ENCODE results near the gene BMPR1B. TPM values are rescaled to one million over a fixed set of nuclear protein-coding genes. Genes with fewer than 3 reads are reported as not detected.
"Not testable (repeated sequence)": the region's sequence is repeated elsewhere in the genome, so short reads cannot be mapped to it uniquely, and the experiment has no call there.

Gene BMPR1B
- total RNA-seq, 2 experiments from 2014 or later: 0.10 TPM; not detected in 1

- no peaks in the 10 kb centered on the region for H3K4me1 Mint-ChIP-seq (ENCODE audit: low read depth)
- H3K4me3 Mint-ChIP-seq: no peak overlapping the region
- CTCF ChIA-PET: no interaction called here
- intact Hi-C loops (cut with micrococcal nuclease): loop anchor here (10.0 kb wide), 1 partner anchor 64 kb away; no protein-coding TSS in a partner anchor
- peaks cover 4% of the 10 kb centered on the region for H3K9me3 Mint-ChIP-seq
- H3K36me3 Mint-ChIP-seq (ENCODE audit: low read depth): no peaks in the 10 kb centered on the region
- DNase-seq: no peak
- peaks cover 7% of the 10 kb centered on the region for H3K27me3 Mint-ChIP-seq (ENCODE audit: low read depth)
- no peak overlapping the region for H3K27ac Mint-ChIP-seq
Observed at GRCh38 chr4:95038791-95039190, 281.0 kb downstream of the BMPR1B start.

- H3K4me3 Mint-ChIP-seq: no peak overlapping the region
- CTCF ChIA-PET: interaction anchor here (0.7 kb wide), 1 partner anchor 68 kb away, joined by 3 read pairs; no protein-coding TSS in a partner anchor
- intact Hi-C loops (cut with micrococcal nuclease): no loop called here
- H3K36me3 Mint-ChIP-seq (ENCODE audit: low read depth): no peaks in the 10 kb centered on the region
- H3K27me3 Mint-ChIP-seq (ENCODE audit: low read depth): no peaks in the 10 kb centered on the region
- H3K4me1 Mint-ChIP-seq (ENCODE audit: low read depth): no peaks in the 10 kb centered on the region
- H3K9me3 Mint-ChIP-seq: no peaks in the 10 kb centered on the region
- no peak for DNase-seq
- no peak overlapping the region for H3K27ac Mint-ChIP-seq
Observed at GRCh38 chr4:95044324-95044837, 286.6 kb downstream of the BMPR1B start.

- CTCF ChIA-PET: no interaction called here
Observed at GRCh38 chr4:95045429-95045828, 287.7 kb downstream of the BMPR1B start.

GRCh38 chr4:95048296-95048695 lies 290.5 kb downstream of the BMPR1B start:
- Mint-ChIP-seq H3K27me3 (ENCODE audit: low read depth) (no peaks in the 10 kb centered on the region), H3K4me1 (ENCODE audit: low read depth) (no peaks in the 10 kb centered on the region), H3K27ac (no peak overlapping the region), H3K9me3 (no peaks in the 10 kb centered on the region), H3K4me3 (no peak overlapping the region), H3K36me3 (ENCODE audit: low read depth) (no peaks in the 10 kb centered on the region)
- CTCF ChIA-PET: no interaction called here
- no peak for DNase-seq
- intact Hi-C loops (cut with micrococcal nuclease): no loop called here

More at GRCh38 chr4:95045429-95045828, 287.7 kb downstream of the BMPR1B start:
- no peak overlapping the region for H3K4me3 Mint-ChIP-seq
- DNase-seq: no peak
- H3K4me1 Mint-ChIP-seq (ENCODE audit: low read depth): no peaks in the 10 kb centered on the region
- H3K36me3 Mint-ChIP-seq (ENCODE audit: low read depth): no peaks in the 10 kb centered on the region
- H3K27me3 Mint-ChIP-seq (ENCODE audit: low read depth): no peaks in the 10 kb centered on the region
- intact Hi-C loops (cut with micrococcal nuclease): no loop called here
- no peak overlapping the region for H3K27ac Mint-ChIP-seq
- H3K9me3 Mint-ChIP-seq: no peaks in the 10 kb centered on the region

GRCh38 chr4:95049551-95050233 lies 291.9 kb downstream of the BMPR1B start:
- Mint-ChIP-seq H3K4me3 (no peak overlapping the region), H3K36me3 (ENCODE audit: low read depth) (no peaks in the 10 kb centered on the region), H3K9me3 (no peaks in the 10 kb centered on the region), H3K4me1 (ENCODE audit: low read depth) (no peaks in the 10 kb centered on the region), H3K27ac (no peak overlapping the region), H3K27me3 (ENCODE audit: low read depth) (no peaks in the 10 kb centered on the region)
- DNase-seq: no peak
- intact Hi-C loops (cut with micrococcal nuclease): no loop called here
- CTCF ChIA-PET: no interaction called here

GRCh38 chr4:95050980-95051701 lies 293.4 kb downstream of the BMPR1B start:
- H3K9me3 Mint-ChIP-seq: no peaks in the 10 kb centered on the region

GRCh38 chr4:95051702-95052020 lies 293.9 kb downstream of the BMPR1B start:
- no peak overlapping the region for H3K27ac Mint-ChIP-seq
- no peaks in the 10 kb centered on the region for H3K27me3 Mint-ChIP-seq (ENCODE audit: low read depth)
- H3K4me1 Mint-ChIP-seq (ENCODE audit: low read depth): no peaks in the 10 kb centered on the region
- CTCF ChIA-PET: no interaction called here
- no peaks in the 10 kb centered on the region for H3K36me3 Mint-ChIP-seq (ENCODE audit: low read depth)
- no peak for DNase-seq
- H3K4me3 Mint-ChIP-seq: no peak overlapping the region
- intact Hi-C loops (cut with micrococcal nuclease): no loop called here
- no peaks in the 10 kb centered on the region for H3K9me3 Mint-ChIP-seq

More at GRCh38 chr4:95050980-95051701, 293.4 kb downstream of the BMPR1B start:
- Mint-ChIP-seq H3K27ac (no peak overlapping the region), H3K4me1 (ENCODE audit: low read depth) (no peaks in the 10 kb centered on the region), H3K27me3 (ENCODE audit: low read depth) (no peaks in the 10 kb centered on the region), H3K36me3 (ENCODE audit: low read depth) (no peaks in the 10 kb centered on the region), H3K4me3 (no peak overlapping the region)
- CTCF ChIA-PET: no interaction called here
- intact Hi-C loops (cut with micrococcal nuclease): no loop called here
- DNase-seq: no peak

GRCh38 chr4:95058991-95059390 lies 301.2 kb downstream of the BMPR1B start:
- intact Hi-C loops (cut with micrococcal nuclease): no loop called here
- Mint-ChIP-seq H3K27me3 (ENCODE audit: low read depth) (no peaks in the 10 kb centered on the region), H3K36me3 (ENCODE audit: low read depth) (no peaks in the 10 kb centered on the region), H3K9me3 (no peaks in the 10 kb centered on the region), H3K4me1 (ENCODE audit: low read depth) (no peaks in the 10 kb centered on the region), H3K27ac (no peak overlapping the region), H3K4me3 (no peak overlapping the region)
- CTCF ChIA-PET: no interaction called here
- no peak for DNase-seq

- Mint-ChIP-seq H3K4me1 (ENCODE audit: low read depth) (no peaks in the 10 kb centered on the region), H3K36me3 (ENCODE audit: low read depth) (no peaks in the 10 kb centered on the region), H3K27me3 (ENCODE audit: low read depth) (no peaks in the 10 kb centered on the region), H3K4me3 (no peak overlapping the region), H3K9me3 (no peaks in the 10 kb centered on the region), H3K27ac (no peak overlapping the region)
- intact Hi-C loops (cut with micrococcal nuclease): no loop called here
- CTCF ChIA-PET: no interaction called here
- no peak for DNase-seq
Observed at GRCh38 chr4:95059663-95060062, 301.9 kb downstream of the BMPR1B start.

GRCh38 chr4:95061220-95061619 lies 303.5 kb downstream of the BMPR1B start:
- no peak overlapping the region for H3K27ac Mint-ChIP-seq
- H3K27me3 Mint-ChIP-seq (ENCODE audit: low read depth): no peaks in the 10 kb centered on the region
- H3K4me3 Mint-ChIP-seq: no peak overlapping the region
- CTCF ChIA-PET: no interaction called here
- no peaks in the 10 kb centered on the region for H3K36me3 Mint-ChIP-seq (ENCODE audit: low read depth)
- H3K4me1 Mint-ChIP-seq (ENCODE audit: low read depth): no peaks in the 10 kb centered on the region
- H3K9me3 Mint-ChIP-seq: no peaks in the 10 kb centered on the region
- no peak for DNase-seq
- intact Hi-C loops (cut with micrococcal nuclease): no loop called here

- H3K27me3 Mint-ChIP-seq (ENCODE audit: low read depth); H3K27ac Mint-ChIP-seq; intact Hi-C loops (cut with micrococcal nuclease); H3K4me1 Mint-ChIP-seq (ENCODE audit: low read depth); CTCF ChIA-PET; H3K4me3 Mint-ChIP-seq; H3K9me3 Mint-ChIP-seq; DNase-seq; H3K36me3 Mint-ChIP-seq (ENCODE audit: low read depth): not testable (repeated sequence)
Observed at GRCh38 chr4:95061801-95062200, 304.0 kb downstream of the BMPR1B start.

GRCh38 chr4:95066050-95066449 lies 308.3 kb downstream of the BMPR1B start:
- no peak for DNase-seq
- CTCF ChIA-PET: no interaction called here
- H3K36me3 Mint-ChIP-seq (ENCODE audit: low read depth): no peaks in the 10 kb centered on the region
- intact Hi-C loops (cut with micrococcal nuclease): no loop called here
- H3K9me3 Mint-ChIP-seq: no peaks in the 10 kb centered on the region
- H3K27me3 Mint-ChIP-seq (ENCODE audit: low read depth): no peaks in the 10 kb centered on the region
- H3K27ac Mint-ChIP-seq: no peak overlapping the region
- no peak overlapping the region for H3K4me3 Mint-ChIP-seq
- peaks cover 5% of the 10 kb centered on the region for H3K4me1 Mint-ChIP-seq (ENCODE audit: low read depth)

- H3K4me3 Mint-ChIP-seq: no peak overlapping the region
- no peaks in the 10 kb centered on the region for H3K27me3 Mint-ChIP-seq (ENCODE audit: low read depth)
- peaks cover 5% of the 10 kb centered on the region for H3K4me1 Mint-ChIP-seq (ENCODE audit: low read depth)
- no peaks in the 10 kb centered on the region for H3K9me3 Mint-ChIP-seq
- H3K27ac Mint-ChIP-seq: no peak overlapping the region
- H3K36me3 Mint-ChIP-seq (ENCODE audit: low read depth): no peaks in the 10 kb centered on the region
- CTCF ChIA-PET: interaction anchor here (1.3 kb wide), 1 partner anchor 9 kb away, joined by 3 read pairs; no protein-coding TSS in a partner anchor
- intact Hi-C loops (cut with micrococcal nuclease): no loop called here
- no peak for DNase-seq
Observed at GRCh38 chr4:95068401-95068800, 310.6 kb downstream of the BMPR1B start.
